HL-60 (cell line): ENCODE measurements around the gene SLC25A47.

Experiments used
- CTCF ChIP-seq: IDR thresholded peaks from one replicate; pipeline ENCODE4 v1.5.1; 2011; ENCODE audit warnings: low read length, control low read depth, inconsistent platforms; ENCODE audit not compliant: insufficient read depth
- GABPA ChIP-seq: IDR thresholded peaks from 2 replicates; pipeline ENCODE4 v1.6.1; 2012; ENCODE audit warnings: low read depth
- SPI1 ChIP-seq: IDR thresholded peaks from 2 replicates; pipeline ENCODE4 v1.6.1; 2012; ENCODE audit warnings: low read depth, mild to moderate bottlenecking, borderline replicate concordance

- TF ChIP-seq CTCF (no peak), SPI1 (no peak), GABPA (no peak)
Measured at GRCh38 chr14:100332071-100332639, 9.0 kb downstream of the SLC25A47 start.
